Measurements from ENCODE around the gene SYNE4. TPM values are rescaled to one million over a fixed set of nuclear protein-coding genes. Genes with fewer than 3 reads are reported as not detected.

The SYNE4 gene
- total RNA-seq, 2 experiments from 2014 or later = 1.8 to 2.4 TPM

DNA sequence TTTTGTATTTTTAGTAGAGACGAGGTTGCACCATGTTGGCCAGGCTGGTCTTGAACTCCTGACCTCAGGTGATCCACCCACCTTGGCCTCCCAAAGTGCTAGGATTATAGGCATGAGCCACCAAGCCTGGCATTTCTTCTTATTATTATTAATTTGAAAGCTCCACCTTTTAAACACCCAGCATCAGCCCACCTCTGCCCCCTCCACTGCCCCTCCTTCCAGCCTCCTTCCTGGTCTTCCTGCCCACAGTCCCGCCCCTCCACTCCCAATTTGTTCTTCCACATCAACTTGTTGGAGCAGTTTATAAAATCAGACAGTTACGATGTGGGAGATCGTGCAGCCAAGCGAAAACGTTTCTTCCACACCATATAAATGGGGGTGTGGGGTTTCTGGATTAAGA lies 31.9 kb upstream of the SYNE4 start:
- H3K36me3 Mint-ChIP-seq (ENCODE audit: low read depth) = peaks cover 11% of the 10 kb centered on the region
- no peak overlapping the region for H3K27ac Mint-ChIP-seq
- no peak overlapping the region for H3K4me3 Mint-ChIP-seq
- POLR2A ChIA-PET = no interaction called here
- peaks cover 18% of the 10 kb centered on the region for H3K4me1 Mint-ChIP-seq
- H3K9me3 Mint-ChIP-seq = no peaks in the 10 kb centered on the region
- H3K27me3 Mint-ChIP-seq = no peaks in the 10 kb centered on the region
- DNase-seq = no peak
- CTCF ChIA-PET = no interaction called here

DNA sequence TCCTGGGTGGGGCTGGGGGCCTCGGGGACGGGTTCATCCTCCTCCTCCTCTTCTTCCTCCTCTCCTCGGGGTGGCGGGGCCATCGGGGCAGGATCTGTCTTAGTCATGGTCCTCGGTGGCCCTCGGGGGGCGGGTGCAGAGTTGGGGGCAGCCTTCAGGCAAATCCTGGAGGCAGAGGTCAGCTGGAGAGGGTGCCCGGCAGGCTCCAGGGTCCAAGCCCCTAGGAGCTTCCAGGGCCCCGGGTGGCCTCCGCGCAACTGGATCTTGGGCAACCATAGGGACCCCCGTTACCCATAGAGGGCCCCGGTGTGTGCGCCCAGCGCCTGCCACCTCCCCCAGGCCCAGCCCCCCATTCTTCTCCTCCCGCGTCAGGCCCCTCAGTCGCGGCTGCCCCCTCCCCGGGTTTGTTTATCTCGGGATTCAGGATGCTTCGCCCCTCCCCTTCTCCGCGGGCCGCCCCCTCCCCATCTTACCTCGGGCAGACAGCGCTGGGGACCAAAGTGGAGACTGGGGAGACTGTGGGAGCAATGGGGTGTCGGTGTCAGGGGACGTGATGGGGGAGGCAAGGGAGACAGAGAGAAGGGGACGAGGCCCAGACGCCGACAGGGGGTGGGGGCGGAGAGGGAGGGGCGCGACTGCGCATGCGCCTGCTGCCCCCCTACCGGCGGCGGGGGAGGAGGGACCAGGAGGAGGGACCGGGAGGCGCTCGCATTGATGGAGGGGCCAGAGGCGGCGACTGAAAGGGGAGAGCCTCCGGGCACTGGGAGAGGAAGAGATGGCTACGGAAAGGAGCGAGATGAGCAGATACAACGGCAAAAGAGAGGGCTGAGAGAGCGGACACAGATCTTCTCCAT lies 23.9 kb upstream of the SYNE4 start, which contains the start of gene CLIP3:
Gene CLIP3, minus strand, starts transcription at position 623 of the 854 bp plus-strand sequence. Its CDS starts 516 bp downstream, at position 107.
- Mint-ChIP-seq H3K4me1 (peaks cover 39% of the 10 kb centered on the region), H3K36me3 (ENCODE audit: low read depth) (peaks cover 29% of the 10 kb centered on the region), H3K27ac (peak within 1 kb of the TSS; percentile 54), H3K9me3 (no peaks in the 10 kb centered on the region), H3K27me3 (no peaks in the 10 kb centered on the region), H3K4me3 (peak within 1 kb of the TSS; percentile 43)
- ChIA-PET CTCF (interaction anchor here (0.5 kb wide), 1 partner anchor 31 kb away, joined by 3 read pairs; no protein-coding TSS in a partner anchor), POLR2A (no interaction called here)
- peak; percentile 21 for DNase-seq

GRCh38 chr19:36031308-36031707 lies 22.7 kb upstream of the SYNE4 start:
- CTCF ChIA-PET = interaction anchor here (0.9 kb wide), 1 partner anchor 17 kb away, joined by 3 read pairs; the partner anchor contains the start of gene ALKBH6

DNA sequence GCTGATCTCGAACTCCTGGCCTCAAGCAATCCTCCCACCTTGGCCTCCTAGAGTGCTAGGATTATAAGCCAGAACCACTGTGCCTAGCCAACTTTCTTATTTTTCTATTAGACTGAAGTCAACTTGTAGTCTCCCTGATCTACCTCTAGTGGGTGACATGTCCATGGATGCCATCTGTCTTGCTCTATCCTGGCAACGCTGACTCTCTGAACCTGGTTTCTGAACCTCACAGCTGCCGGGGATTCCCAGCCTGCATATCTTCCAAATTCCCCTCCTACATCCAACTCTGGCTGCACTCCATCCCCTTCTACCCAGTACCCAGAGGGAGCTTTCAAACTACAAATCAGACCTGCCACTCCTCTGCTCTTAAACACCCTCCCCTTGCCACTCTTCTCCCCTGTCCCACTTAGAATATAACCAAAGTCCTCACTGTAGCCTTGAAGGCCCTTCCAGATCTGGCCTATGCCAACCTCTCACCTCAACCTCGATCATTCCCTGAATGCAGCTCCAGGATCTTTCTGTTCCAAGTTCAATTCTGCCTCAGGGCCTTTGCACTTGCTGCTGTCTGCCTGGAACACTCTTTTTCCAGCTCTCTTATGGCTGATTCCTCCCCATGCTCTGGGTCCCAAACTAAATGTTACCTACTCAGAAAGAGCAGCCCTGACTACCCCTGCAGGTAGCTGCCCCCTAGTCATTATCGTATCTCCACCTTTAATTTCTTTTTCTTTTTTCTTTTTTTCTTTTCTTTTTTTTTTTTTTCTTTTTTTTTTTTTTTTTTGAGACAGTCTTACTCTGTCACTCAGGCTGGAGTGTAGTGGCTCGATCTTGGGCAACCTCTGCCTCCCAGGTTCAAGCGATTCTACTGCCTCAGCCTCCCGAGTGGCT lies 21.9 kb upstream of the SYNE4 start:
- DNase-seq = no peak
- CTCF ChIA-PET = interaction anchor here (0.9 kb wide), 1 partner anchor 16 kb away, joined by 3 read pairs; the partner anchor contains the start of gene ALKBH6
- Mint-ChIP-seq H3K4me3 (no peak overlapping the region), H3K36me3 (ENCODE audit: low read depth) (peaks cover 22% of the 10 kb centered on the region), H3K4me1 (peaks cover 24% of the 10 kb centered on the region), H3K9me3 (no peaks in the 10 kb centered on the region), H3K27me3 (no peaks in the 10 kb centered on the region), H3K27ac (peak overlapping the region; percentile 15)
- POLR2A ChIA-PET = no interaction called here

More at GRCh38 chr19:36031308-36031707, 22.7 kb upstream of the SYNE4 start:
- POLR2A ChIA-PET = no interaction called here
- Mint-ChIP-seq H3K4me3 (no peak overlapping the region), H3K4me1 (peaks cover 30% of the 10 kb centered on the region), H3K9me3 (no peaks in the 10 kb centered on the region), H3K27ac (no peak overlapping the region), H3K27me3 (no peaks in the 10 kb centered on the region), H3K36me3 (ENCODE audit: low read depth) (peaks cover 27% of the 10 kb centered on the region)
- DNase-seq = no peak

- CTCF ChIA-PET = interaction anchor here (0.7 to 1.5 kb wide), 2 partner anchors 10 to 18 kb away, joined by 3 read pairs; no protein-coding TSS in a partner anchor
- Mint-ChIP-seq H3K9me3 (no peaks in the 10 kb centered on the region), H3K27me3 (no peaks in the 10 kb centered on the region), H3K4me1 (peaks cover 8% of the 10 kb centered on the region), H3K4me3 (no peak overlapping the region), H3K36me3 (ENCODE audit: low read depth) (peaks cover 8% of the 10 kb centered on the region), H3K27ac (no peak overlapping the region)
- DNase-seq = no peak
- POLR2A ChIA-PET = interaction anchor here (0.6 kb wide), 1 partner anchor 172 kb away, joined by 5 read pairs; no protein-coding TSS in a partner anchor
These were observed 19.9 kb upstream of the SYNE4 start for GRCh38 chr19:36028313-36029041.

- no peak overlapping the region for H3K27ac Mint-ChIP-seq
- H3K4me1 Mint-ChIP-seq = peaks cover 4% of the 10 kb centered on the region
- peaks cover 11% of the 10 kb centered on the region for H3K36me3 Mint-ChIP-seq (ENCODE audit: low read depth)
- ChIA-PET CTCF (interaction anchor here (1.5 kb wide), 1 partner anchor 9 kb away, joined by 3 read pairs; no protein-coding TSS in a partner anchor), POLR2A (no interaction called here)
- H3K9me3 Mint-ChIP-seq = no peaks in the 10 kb centered on the region
- no peak overlapping the region for H3K4me3 Mint-ChIP-seq
- no peaks in the 10 kb centered on the region for H3K27me3 Mint-ChIP-seq
- DNase-seq = no peak
These were observed 19.1 kb upstream of the SYNE4 start for GRCh38 chr19:36027696-36028095.

- DNase-seq = no peak
- H3K27me3 Mint-ChIP-seq = no peaks in the 10 kb centered on the region
- H3K4me1 Mint-ChIP-seq = no peaks in the 10 kb centered on the region
- ChIA-PET CTCF (no interaction called here), POLR2A (interaction anchor here (0.6 kb wide), 1 partner anchor 11 kb away, joined by 3 read pairs; no protein-coding TSS in a partner anchor)
- no peak overlapping the region for H3K4me3 Mint-ChIP-seq
- no peaks in the 10 kb centered on the region for H3K9me3 Mint-ChIP-seq
- H3K27ac Mint-ChIP-seq = no peak overlapping the region
- H3K36me3 Mint-ChIP-seq (ENCODE audit: low read depth) = peaks cover 11% of the 10 kb centered on the region
These were observed 17.7 kb upstream of the SYNE4 start for GRCh38 chr19:36026091-36026876.

- Mint-ChIP-seq H3K9me3 (no peaks in the 10 kb centered on the region), H3K27ac (no peak overlapping the region), H3K4me1 (no peaks in the 10 kb centered on the region), H3K4me3 (no peak overlapping the region), H3K27me3 (no peaks in the 10 kb centered on the region), H3K36me3 (ENCODE audit: low read depth) (peaks cover 10% of the 10 kb centered on the region)
- POLR2A ChIA-PET = no interaction called here
- no peak for DNase-seq
- CTCF ChIA-PET = interaction anchor here (0.6 kb wide), 1 partner anchor 37 kb away, joined by 6 read pairs; no protein-coding TSS in a partner anchor
These were observed 16.9 kb upstream of the SYNE4 start for GRCh38 chr19:36025541-36025940.

DNA sequence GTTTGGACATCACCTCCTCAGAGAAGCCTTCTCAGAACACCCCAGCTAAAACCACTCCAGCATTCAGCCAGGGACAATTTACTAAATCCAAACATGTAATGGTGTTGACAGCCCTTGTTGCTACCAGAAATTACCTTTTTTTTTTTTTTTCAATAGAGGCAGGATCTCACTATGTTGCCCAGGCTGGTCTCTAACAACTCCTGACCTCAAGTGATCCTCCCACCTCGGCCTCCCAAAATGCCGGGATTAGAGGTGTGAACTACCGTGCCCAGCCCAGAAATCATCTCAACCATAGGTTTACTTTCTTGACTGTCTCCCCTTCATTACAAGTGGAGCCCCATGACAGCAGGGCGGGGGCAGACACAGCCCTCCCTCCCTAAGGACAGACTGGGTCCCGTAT lies 14.8 kb upstream of the SYNE4 start:
- no peak overlapping the region for H3K27ac Mint-ChIP-seq
- H3K36me3 Mint-ChIP-seq (ENCODE audit: low read depth) = peaks cover 7% of the 10 kb centered on the region
- no peaks in the 10 kb centered on the region for H3K9me3 Mint-ChIP-seq
- POLR2A ChIA-PET = no interaction called here
- no peaks in the 10 kb centered on the region for H3K4me1 Mint-ChIP-seq
- no peak for DNase-seq
- no peaks in the 10 kb centered on the region for H3K27me3 Mint-ChIP-seq
- H3K4me3 Mint-ChIP-seq = no peak overlapping the region
- CTCF ChIA-PET = no interaction called here

DNA sequence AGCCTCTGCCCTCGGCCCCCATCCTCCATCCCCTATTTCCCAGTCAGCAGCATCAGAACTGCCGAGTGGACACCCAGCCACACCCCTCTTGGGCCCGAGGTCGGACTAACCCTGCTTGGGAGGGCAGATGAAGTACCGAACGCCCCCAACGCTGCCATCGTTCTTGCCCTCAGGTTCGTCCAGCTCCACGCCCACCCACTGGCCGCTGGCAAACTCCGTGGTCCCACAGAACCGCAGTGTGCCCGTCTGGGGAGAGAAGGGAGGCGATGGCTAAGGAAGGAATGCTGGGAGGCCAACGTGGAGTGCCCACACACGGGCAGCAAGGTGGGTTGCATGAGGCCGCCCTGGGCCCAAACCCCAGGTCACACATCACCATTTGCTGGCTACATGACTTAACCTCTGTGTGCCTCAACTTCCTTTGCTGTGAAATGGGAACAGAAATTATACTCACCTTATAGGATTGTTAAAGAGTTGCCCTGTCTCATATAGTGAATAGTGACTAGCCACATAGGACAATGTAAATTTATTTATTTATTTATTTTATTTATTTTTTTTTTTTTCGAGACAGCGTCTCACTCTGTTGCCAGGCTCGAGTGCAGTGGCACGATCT lies 10.6 kb upstream of the SYNE4 start:
- Mint-ChIP-seq H3K27me3 (no peaks in the 10 kb centered on the region), H3K4me3 (no peak overlapping the region), H3K9me3 (no peaks in the 10 kb centered on the region), H3K4me1 (peaks cover 20% of the 10 kb centered on the region), H3K36me3 (ENCODE audit: low read depth) (peaks cover 4% of the 10 kb centered on the region), H3K27ac (no peak overlapping the region)
- DNase-seq = no peak
- POLR2A ChIA-PET = no interaction called here
- CTCF ChIA-PET = interaction anchor here (0.6 kb wide), 1 partner anchor 9 kb away, joined by 3 read pairs; no protein-coding TSS in a partner anchor

Data from activated CD4-positive, alpha-beta T cell treated with anti-CD3 and anti-CD28 coated beads, Interleukin-2, amount 10 ng/mL, durations not matched to agents 7 days and 5 days (primary cell).